GM13977 (cell line): Measurements from ENCODE around the gene SMIM20.

Source experiments
- DNase-seq: peaks from one replicate; pipeline ENCODE4 v3.0.0; 2012; ENCODE audit warnings: low spot score
- in situ Hi-C: fragments of 300-500 bp; cut with MboI; formaldehyde crosslinking; loops from one replicate; pipeline ENCODE4 v1.12.0; 2022; ENCODE audit warnings: low sequenced_read_pairs, low pct_unique_long_range_greater_than_20kb, mixed read lengths, inconsistent platforms; ENCODE audit not compliant: unreplicated experiment
- TF ChIP-seq, protein P1 (sequence below): IDR thresholded peaks from 2 replicates; pipeline ENCODE4 v1.5.1; 2012; ENCODE audit warnings: mild to moderate bottlenecking, control low read depth; ENCODE audit not compliant: insufficient read depth; ENCODE audit errors: extremely low read depth, missing control alignments

Gene SMIM20

DNA sequence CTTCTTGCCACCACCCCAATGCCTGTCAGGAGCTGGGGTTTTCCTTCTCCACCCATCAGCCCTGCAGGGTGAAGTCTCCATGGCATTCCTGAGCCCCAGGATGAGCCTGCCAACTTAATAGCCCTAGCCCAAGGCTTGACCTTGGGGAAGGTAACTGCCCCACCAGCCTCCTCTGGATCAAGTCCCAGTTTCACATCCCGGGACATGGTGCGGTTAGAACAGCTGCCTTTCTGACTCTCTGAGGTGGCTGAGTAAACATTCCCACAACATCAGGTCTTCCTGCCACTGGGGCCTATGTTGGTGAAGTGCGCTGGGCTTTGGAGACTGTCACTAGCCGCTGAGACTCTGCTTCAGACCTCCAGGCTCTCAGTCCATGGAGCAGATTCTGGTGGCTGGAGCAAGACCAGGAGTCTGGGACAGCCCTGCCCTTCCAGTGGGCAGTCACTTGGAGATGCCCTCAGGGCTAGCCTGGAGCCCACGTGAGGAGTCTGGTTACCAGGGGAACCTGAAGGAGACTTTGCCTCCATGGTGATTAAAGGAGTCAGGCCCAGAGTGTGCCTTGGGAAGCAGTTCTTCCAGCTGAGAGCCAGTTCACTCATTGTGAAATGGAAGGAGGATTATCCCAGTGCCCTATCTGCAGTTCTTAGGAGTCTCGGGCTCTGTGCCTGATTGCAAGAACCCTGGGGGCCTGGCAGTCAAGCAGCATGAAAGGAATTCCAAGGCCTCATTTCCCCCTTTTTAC lies 56.8 kb downstream of the SMIM20 start:
- no peak for DNase-seq
- in situ Hi-C loops, result no loop called here
- TF ChIP-seq, protein P1, sequence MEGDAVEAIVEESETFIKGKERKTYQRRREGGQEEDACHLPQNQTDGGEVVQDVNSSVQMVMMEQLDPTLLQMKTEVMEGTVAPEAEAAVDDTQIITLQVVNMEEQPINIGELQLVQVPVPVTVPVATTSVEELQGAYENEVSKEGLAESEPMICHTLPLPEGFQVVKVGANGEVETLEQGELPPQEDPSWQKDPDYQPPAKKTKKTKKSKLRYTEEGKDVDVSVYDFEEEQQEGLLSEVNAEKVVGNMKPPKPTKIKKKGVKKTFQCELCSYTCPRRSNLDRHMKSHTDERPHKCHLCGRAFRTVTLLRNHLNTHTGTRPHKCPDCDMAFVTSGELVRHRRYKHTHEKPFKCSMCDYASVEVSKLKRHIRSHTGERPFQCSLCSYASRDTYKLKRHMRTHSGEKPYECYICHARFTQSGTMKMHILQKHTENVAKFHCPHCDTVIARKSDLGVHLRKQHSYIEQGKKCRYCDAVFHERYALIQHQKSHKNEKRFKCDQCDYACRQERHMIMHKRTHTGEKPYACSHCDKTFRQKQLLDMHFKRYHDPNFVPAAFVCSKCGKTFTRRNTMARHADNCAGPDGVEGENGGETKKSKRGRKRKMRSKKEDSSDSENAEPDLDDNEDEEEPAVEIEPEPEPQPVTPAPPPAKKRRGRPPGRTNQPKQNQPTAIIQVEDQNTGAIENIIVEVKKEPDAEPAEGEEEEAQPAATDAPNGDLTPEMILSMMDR, result no peak

DNA sequence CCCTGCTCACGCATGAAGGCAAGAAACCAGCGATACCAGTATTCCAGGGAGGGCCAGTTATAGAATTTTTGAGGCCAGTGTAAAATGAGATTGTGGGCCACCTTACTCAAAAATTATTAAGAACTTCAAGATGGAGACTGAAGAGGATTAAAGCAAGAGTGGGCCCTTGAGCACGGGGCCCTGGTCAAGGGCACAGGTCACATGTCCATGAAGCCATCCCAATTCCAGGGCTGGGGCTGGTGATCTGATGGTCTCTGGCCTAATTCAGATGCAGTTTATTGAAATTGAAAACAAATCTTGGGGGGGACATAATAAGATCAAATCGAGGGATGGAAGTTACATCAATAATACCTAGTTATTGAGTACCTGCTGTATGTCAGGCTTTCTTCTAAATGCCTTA lies 58.3 kb downstream of the SMIM20 start:
- TF ChIP-seq, protein P1, result no peak
- in situ Hi-C loops, result no loop called here
- DNase-seq, result no peak

DNA sequence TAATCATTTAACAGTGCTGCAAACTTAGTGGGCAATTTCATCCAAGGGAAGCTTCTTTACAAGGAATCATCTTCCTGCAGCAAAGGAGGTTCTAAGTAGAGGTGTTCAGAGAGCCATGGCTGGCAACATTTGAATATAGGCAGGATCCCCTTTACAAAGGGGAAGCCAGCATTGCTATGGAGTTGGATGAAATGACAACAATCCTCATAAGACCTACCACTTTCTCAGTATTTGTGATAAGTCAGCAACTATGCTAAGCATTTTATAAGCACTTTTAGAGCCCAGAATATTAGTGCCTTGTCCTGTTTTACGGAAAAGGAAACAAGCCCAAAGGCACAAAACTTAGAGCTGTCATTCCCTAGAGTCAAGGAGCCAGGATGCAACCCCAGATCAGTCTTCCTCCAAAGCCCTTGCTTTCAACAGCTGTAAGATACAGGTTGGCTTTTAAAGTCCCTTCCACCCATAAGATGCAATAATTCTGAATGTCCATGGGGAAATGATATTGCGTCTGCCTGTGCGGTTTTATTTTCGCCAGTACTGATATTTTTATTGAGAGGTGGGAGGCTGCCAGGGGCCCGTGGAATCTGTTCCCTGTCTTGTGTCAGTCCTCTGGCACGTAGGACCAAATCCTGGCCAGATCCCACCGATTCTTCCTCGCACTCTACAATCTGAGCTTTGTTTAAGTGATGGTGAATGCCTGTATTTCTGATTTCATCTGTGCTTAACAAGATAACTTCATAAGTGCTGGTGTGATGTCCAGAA lies 59.1 kb downstream of the SMIM20 start:
- TF ChIP-seq, protein P1, result no peak
- in situ Hi-C loops, result no loop called here
- no peak for DNase-seq

DNA sequence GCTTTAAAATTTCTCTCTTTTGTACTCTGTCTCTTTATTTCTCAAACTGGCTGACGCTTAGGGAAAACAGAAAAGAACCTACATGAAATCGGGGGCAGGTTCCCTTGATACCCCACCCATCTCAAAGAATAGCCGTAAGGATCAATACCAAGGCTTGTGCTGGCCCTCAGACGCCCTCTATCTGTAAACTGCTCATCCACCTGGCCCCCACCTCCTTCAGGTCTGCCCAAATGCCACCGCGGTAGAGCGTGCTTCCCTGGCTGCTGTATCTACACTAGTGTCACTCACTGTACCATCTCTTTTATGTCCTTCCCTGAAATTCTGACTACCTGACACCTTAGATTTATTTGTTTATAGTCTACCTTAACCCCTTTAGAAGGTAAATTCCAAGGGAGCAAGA lies 62.8 kb downstream of the SMIM20 start:
- no peak for DNase-seq
- TF ChIP-seq, protein P1, result no peak
- in situ Hi-C loops, result no loop called here

DNA sequence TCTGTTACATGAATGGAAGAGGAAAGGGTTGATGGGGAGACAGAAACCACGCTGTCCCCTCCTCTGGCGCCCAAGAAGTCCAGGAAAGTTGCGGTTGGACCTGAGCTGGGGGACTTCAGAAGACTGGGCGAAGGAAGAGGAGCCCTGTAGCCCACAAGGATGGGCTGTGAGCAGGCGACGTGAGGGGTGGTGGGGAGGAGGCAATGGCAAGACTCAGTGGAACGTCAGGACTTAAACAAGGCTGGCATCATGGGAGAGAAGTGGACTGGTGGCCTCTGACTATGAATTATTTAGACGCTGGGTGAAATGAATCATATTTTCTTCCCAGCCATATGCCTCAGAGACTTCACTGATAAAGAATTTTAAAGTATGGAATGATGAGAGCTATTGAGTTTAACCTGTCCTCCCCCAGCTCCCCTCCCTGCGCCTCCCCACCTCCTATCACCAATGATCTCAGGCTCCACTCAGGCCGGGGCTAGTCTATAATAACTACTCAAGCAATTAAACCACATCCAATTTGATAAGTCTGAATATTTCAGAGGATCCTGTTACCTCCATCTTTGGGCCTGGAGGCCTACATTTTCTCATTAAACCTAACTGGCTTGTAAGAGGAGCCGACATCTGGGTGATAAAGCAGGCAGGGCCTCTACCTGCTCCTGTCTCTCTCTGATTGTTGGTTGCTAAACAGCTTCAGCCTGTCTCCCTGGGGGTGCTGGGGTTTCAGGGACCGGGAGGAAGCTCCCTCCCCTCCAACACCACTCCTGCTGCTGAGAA lies 63.6 kb downstream of the SMIM20 start:
- no peak for DNase-seq
- in situ Hi-C loops, result no loop called here
- TF ChIP-seq, protein P1, result no peak

DNA sequence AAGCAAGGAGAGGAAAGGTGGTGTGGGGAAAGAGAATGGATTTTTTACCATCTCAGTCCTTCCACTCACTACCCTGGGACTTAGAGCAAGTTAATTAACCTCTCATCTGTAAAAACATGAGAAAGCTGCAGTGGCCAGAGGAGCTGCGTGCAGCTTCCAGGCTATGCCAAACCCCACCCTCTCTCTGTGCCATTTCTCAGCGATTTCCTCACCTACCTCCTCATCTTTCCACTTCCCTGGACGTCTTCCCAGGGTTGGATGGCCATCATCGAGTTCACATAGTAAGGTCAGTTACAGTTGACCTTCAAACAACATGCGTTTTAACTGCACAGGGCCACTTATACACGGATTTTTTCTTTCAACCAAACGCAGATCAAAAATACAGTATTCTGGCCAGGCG lies 64.3 kb downstream of the SMIM20 start:
- TF ChIP-seq, protein P1, result no peak
- no peak for DNase-seq
- in situ Hi-C loops, result no loop called here
